ENCODE data around the gene NFIC.
A peak's percentile ranks its signal among the peaks of the same experiment; 100 is the strongest.

NFIC gene

DNA sequence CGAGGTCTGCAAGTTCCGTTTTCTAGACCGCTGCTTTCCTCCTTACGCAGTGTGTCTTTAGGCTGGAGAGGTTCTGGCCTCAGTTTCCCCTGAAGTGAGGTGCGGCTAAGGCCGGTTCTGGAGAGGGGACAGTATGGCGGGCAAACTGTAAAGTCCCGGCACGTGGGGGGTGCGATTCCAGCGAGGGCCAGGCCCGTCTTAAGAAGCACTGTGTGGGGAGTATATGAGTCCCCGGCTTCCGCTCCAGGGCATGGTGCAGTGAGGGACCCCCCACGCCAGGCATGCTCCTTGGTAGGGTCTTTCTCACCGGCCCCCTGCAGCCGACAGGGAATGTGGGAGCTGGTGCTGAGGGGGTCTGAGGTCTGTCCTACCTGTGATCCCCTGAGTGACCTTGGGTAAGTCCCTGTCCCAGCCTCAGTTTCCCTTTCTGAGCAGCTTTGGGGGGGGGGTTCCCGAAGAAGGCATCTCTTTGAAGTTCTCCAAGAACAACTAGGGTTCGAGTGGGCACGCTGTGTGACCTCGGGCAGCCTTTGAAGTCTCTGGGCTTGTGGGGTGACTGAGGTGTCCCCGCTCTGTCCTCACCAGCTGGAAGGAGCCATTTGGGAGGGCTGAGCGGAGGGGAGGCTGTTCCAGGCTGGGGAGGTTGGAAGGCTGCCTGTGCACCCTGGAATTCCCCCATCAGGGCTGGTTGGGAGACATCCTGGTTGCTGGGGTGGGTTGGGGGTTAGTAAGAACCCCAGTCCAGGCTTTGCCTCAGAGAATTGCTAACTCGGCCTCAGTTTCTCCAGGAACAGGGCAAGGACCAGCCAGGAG, 1.5 kb downstream of the NFIC start:
- intact Hi-C loops (cut with DNase I; ENCODE audit: low total_unique reads) = loop anchor here (2.0 to 5.0 kb wide), 2 partner anchors 31 to 34 kb away; no protein-coding TSS in a partner anchor
- Histone ChIP-seq H3K36me3 (no peaks in the 10 kb centered on the region), H3K27me3 (no peaks in the 10 kb centered on the region), H3K9me3 (no peaks in the 10 kb centered on the region), H3K4me3 (peak overlapping the region; percentile 98), H3K4me1 (peaks cover 3 to 77% (median 53%) of the 10 kb centered on the region in 4 donors), H3K27ac (peak overlapping the region; percentile 99 to 100)
- DNase-seq = peak in 1 of 2 donors; percentile 72
- TF ChIP-seq, protein P1, sequence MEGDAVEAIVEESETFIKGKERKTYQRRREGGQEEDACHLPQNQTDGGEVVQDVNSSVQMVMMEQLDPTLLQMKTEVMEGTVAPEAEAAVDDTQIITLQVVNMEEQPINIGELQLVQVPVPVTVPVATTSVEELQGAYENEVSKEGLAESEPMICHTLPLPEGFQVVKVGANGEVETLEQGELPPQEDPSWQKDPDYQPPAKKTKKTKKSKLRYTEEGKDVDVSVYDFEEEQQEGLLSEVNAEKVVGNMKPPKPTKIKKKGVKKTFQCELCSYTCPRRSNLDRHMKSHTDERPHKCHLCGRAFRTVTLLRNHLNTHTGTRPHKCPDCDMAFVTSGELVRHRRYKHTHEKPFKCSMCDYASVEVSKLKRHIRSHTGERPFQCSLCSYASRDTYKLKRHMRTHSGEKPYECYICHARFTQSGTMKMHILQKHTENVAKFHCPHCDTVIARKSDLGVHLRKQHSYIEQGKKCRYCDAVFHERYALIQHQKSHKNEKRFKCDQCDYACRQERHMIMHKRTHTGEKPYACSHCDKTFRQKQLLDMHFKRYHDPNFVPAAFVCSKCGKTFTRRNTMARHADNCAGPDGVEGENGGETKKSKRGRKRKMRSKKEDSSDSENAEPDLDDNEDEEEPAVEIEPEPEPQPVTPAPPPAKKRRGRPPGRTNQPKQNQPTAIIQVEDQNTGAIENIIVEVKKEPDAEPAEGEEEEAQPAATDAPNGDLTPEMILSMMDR (IDR thresholded peaks at IDR 0.05) = no peak

DNA sequence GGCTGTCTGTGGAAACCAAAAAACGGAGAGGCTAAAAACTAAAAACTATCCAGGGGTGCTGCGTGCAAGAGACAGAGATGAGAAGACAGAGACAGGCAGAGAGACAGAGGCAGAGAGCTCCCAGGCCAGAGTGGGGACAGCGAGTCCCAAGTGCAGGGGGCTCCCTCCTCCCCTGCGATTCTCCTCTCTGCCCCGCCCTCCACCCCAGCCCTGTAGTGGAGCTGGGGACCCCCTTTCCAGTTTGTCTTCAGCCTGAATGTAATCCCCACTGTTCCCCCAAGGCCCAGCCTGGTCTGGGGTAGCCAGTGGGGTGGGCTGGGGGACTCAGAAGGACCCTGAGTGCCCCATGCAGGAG, 2.0 kb downstream of the NFIC start:
- TF ChIP-seq, protein P1 (IDR thresholded peaks at IDR 0.05) = no peak
- Histone ChIP-seq H3K27ac (peak overlapping the region; percentile 99 to 100), H3K4me1 (peaks cover 3 to 79% (median 57%) of the 10 kb centered on the region in 4 donors)

DNA sequence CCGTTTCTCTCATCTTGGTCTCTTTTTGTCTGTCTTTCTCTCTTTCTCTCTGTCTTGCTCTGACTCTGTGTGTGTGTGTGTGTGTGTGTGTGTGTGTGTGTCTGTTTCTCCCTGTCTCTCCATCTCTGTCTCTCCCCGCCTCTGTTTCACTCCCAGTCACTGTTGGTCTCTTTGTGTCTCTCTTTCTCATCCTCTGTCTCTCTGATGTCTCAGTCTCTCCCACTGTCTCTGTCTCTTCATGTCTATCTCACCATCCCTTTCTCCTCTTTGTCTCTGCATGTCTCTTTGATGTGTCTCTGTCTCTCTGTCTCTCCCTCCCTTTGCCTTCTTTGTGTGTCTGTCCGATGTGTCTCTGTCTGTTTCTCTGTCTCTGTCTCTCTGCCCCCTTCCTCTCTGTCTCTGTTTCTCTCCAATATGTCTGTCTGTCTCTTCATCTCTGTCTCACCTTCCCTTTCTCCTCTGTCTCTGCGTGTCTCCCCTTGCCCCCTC, 2.5 kb downstream of the NFIC start:
- no peaks in the 10 kb centered on the region for H3K9me3 ChIP-seq
- intact Hi-C loops (cut with DNase I; ENCODE audit: low total_unique reads) = loop anchor here (2.0 to 5.0 kb wide), 2 partner anchors 32 to 33 kb away; no protein-coding TSS in a partner anchor
- DNase-seq = no peak
- H3K27me3 ChIP-seq = no peaks in the 10 kb centered on the region
- peak overlapping the region; percentile 98 for H3K4me3 ChIP-seq
- TF ChIP-seq, protein P1 (IDR thresholded peaks at IDR 0.05) = no peak
- H3K36me3 ChIP-seq = no peaks in the 10 kb centered on the region
- H3K27ac ChIP-seq = peak overlapping the region; percentile 99 to 100
- H3K4me1 ChIP-seq = peaks cover 3 to 79% (median 59%) of the 10 kb centered on the region in 4 donors

More for the DNA sequence above, 2.0 kb downstream of the NFIC start:
- H3K36me3 ChIP-seq = no peaks in the 10 kb centered on the region
- H3K4me3 ChIP-seq = peak overlapping the region; percentile 98
- H3K9me3 ChIP-seq = no peaks in the 10 kb centered on the region
- intact Hi-C loops (cut with DNase I; ENCODE audit: low total_unique reads) = loop anchor here (2.0 to 5.0 kb wide), 2 partner anchors 32 to 34 kb away; no protein-coding TSS in a partner anchor
- DNase-seq = no peak
- H3K27me3 ChIP-seq = no peaks in the 10 kb centered on the region

DNA sequence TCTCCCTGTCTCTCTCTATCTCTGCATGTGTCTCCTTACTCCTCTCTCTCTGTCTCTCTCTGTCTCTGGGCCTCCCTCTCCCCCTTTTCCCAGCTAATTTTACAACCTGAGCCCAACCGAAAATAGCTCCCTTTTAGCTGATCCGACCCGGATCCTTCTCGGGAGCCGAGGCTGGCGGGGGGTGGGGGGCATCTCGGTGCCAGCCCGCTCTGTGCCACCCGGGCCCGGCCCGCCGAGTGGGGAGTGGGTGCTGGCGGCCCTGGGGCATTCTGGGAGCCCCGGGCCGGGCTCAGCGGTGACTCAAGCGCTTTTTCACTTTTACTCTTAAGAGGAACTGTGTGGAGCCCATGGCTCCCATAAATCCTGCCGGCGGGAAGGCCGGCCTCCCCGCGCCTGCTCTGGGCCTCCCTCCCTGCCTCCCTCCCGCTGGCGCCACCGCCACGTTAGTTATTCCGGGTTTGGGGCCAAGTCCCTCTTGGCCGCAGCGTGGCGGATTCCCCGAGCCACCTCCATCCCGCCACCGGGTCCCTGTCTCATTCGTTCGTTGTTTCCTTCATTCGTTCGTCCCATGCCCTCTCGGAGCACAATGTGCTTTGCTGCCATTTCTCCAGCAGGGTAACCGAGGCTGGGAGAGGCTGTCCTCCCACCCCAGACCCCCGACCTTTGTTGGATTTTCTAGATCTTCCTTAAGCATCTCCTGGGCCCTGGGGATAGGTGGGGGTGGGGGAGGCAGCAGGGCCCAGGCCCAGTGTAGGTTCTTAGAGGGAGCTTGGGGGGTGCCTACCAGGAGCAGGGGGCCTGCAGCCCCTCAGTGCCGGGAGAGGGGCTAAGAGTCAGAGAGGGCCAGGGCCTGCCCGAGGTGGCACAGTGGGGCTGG, 3.2 kb downstream of the NFIC start:
- TF ChIP-seq, protein P1 (IDR thresholded peaks at IDR 0.05) = peak in 1 of 2 experiments; percentile 25
- DNase-seq = peak; percentile 73 to 92
- Histone ChIP-seq H3K27me3 (no peaks in the 10 kb centered on the region), H3K4me1 (peaks cover 3 to 79% (median 64%) of the 10 kb centered on the region in 4 donors), H3K9me3 (no peaks in the 10 kb centered on the region), H3K27ac (peak overlapping the region; percentile 99 to 100), H3K4me3 (peak overlapping the region; percentile 98), H3K36me3 (no peaks in the 10 kb centered on the region)
- intact Hi-C loops (cut with DNase I; ENCODE audit: low total_unique reads) = loop anchor here (2.0 to 5.0 kb wide), 2 partner anchors 33 kb away; no protein-coding TSS in a partner anchor

DNA sequence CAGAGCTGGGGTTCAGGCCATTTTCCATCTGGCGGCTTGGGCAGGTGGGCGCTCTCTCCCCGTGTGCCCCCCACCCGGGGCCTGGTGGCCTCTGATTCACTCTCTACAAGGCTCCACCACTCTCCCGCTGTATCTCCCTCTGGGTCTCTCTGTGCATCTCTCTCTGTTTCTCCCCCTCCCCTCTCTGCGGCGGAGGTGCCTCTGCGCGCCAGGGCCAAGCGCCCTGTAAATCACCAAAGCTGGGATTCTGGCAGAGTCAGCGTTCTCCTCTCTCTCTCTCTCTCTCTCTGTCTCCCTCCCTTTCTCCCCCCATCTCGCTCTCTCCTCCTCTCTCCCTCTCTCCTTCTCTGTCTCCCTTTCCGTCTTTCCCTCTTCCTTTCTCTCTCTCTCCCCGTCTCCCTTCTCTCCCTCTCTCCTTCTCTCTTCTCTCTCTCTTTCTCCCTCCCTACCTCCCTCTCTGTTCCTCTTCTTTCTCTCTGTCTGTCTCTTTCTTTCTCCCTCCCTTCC, 3.9 kb downstream of the NFIC start:
- no peaks in the 10 kb centered on the region for H3K36me3 ChIP-seq
- H3K4me3 ChIP-seq = peak overlapping the region; percentile 98
- H3K27me3 ChIP-seq = no peaks in the 10 kb centered on the region
- no peak for DNase-seq
- peaks cover 3 to 79% (median 65%) of the 10 kb centered on the region in 4 donors for H3K4me1 ChIP-seq
- no peaks in the 10 kb centered on the region for H3K9me3 ChIP-seq
- TF ChIP-seq, protein P1 (IDR thresholded peaks at IDR 0.05) = no peak
- intact Hi-C loops (cut with DNase I; ENCODE audit: low total_unique reads) = no loop called here
- peak overlapping the region; percentile 99 to 100 for H3K27ac ChIP-seq
